ENCODE results near the gene DGKA. TPM values are rescaled to one million over a fixed set of nuclear protein-coding genes. Genes with fewer than 3 reads are reported as not detected.

Gene DGKA
- total RNA-seq, 2 donors from 2014 or later: 81.9 to 168 TPM

GRCh38 chr12:55925371-55925770 lies 5.6 kb upstream of the DGKA start:
- Mint-ChIP-seq H3K4me3 (peak overlapping the region; percentile 95), H3K4me1 (ENCODE audit: low read depth in 2 of 2) (peaks cover 49 to 51% of the 10 kb centered on the region in 2 donors), H3K36me3 (peaks cover 14% of the 10 kb centered on the region), H3K9me3 (no peaks in the 10 kb centered on the region), H3K27ac (peak overlapping the region; percentile 93 to 98), H3K27me3 (no peaks in the 10 kb centered on the region)
- no peak for DNase-seq (ENCODE audit: low spot score)
- no peak for ATAC-seq

- no peak for DNase-seq (ENCODE audit: low spot score)
- peak overlapping the region; percentile 95 for H3K4me3 Mint-ChIP-seq
- H3K27ac Mint-ChIP-seq: peak overlapping the region; percentile 93 to 98
- no peaks in the 10 kb centered on the region for H3K9me3 Mint-ChIP-seq
- peaks cover 15% of the 10 kb centered on the region for H3K36me3 Mint-ChIP-seq
- H3K27me3 Mint-ChIP-seq: no peaks in the 10 kb centered on the region
- no peak for ATAC-seq
- peaks cover 56 to 58% of the 10 kb centered on the region in 2 donors for H3K4me1 Mint-ChIP-seq (ENCODE audit: low read depth in 2 of 2)
Observed at GRCh38 chr12:55925870-55926737, 4.9 kb upstream of the DGKA start.

GRCh38 chr12:55926738-55927587 lies 4.0 kb upstream of the DGKA start:
- no peaks in the 10 kb centered on the region for H3K9me3 Mint-ChIP-seq
- DNase-seq (ENCODE audit: low spot score): peak; percentile 90
- peaks cover 21% of the 10 kb centered on the region for H3K36me3 Mint-ChIP-seq
- H3K4me1 Mint-ChIP-seq (ENCODE audit: low read depth in 2 of 2): peaks cover 62 to 65% of the 10 kb centered on the region in 2 donors
- H3K27ac Mint-ChIP-seq: peak overlapping the region; percentile 93 to 98
- H3K27me3 Mint-ChIP-seq: no peaks in the 10 kb centered on the region
- peak; percentile 73 to 85 for ATAC-seq
- peak overlapping the region; percentile 95 for H3K4me3 Mint-ChIP-seq

- no peaks in the 10 kb centered on the region for H3K9me3 Mint-ChIP-seq
- H3K36me3 Mint-ChIP-seq: peaks cover 21% of the 10 kb centered on the region
- H3K4me3 Mint-ChIP-seq: peak within 1 kb of the TSS; percentile 95
- peaks cover 64 to 71% of the 10 kb centered on the region in 2 donors for H3K4me1 Mint-ChIP-seq (ENCODE audit: low read depth in 2 of 2)
- DNase-seq (ENCODE audit: low spot score): peak; percentile 90
- no peaks in the 10 kb centered on the region for H3K27me3 Mint-ChIP-seq
- ATAC-seq: peak; percentile 75 to 86
- H3K27ac Mint-ChIP-seq: peak within 1 kb of the TSS; percentile 93 to 98
Observed at GRCh38 chr12:55927588-55928502, 3.1 kb upstream of the DGKA start, which contains the start of gene PYM1. PYM1 (minus strand) TSS chr12:55927894; CDS start chr12:55927761, 133 bp downstream.

DNA sequence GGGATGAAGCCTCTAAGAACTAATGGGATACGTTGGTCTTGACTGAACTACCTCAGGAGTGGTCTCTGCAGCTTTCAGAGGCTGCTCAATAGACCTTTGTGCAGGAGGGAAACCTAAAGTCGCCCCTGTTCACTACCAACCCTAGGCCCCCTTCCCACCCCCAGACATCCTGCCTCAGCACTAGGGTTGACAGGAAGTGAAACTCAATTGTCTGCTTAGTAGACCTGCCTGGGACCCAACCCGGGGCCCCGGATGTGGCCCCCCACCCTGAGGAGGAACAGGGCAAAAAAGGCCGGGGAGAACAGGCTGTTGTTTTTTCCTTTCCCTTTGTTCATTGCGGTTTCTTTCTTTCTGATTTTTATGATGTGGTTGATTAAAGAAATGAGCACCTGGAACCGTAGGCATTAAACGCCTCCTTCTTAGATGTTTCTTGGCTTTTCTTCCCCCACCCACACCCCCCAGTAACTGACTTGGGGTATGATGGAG lies 1.6 kb upstream of the DGKA start:
- Mint-ChIP-seq H3K4me3 (peak overlapping the region; percentile 95), H3K36me3 (peaks cover 16% of the 10 kb centered on the region), H3K27ac (peak overlapping the region; percentile 93 to 98), H3K9me3 (no peaks in the 10 kb centered on the region), H3K27me3 (no peaks in the 10 kb centered on the region), H3K4me1 (ENCODE audit: low read depth in 2 of 2) (peaks cover 65 to 74% of the 10 kb centered on the region in 2 donors)
- DNase-seq (ENCODE audit: low spot score) (peak; percentile 78), ATAC-seq (peak in 1 of 2 donors; percentile 57)

- H3K27me3 Mint-ChIP-seq: no peaks in the 10 kb centered on the region
- peak overlapping the region; percentile 93 to 98 for H3K27ac Mint-ChIP-seq
- H3K9me3 Mint-ChIP-seq: no peaks in the 10 kb centered on the region
- peak; percentile 63 for DNase-seq (ENCODE audit: low spot score)
- H3K36me3 Mint-ChIP-seq: peaks cover 7% of the 10 kb centered on the region
- peak overlapping the region; percentile 95 for H3K4me3 Mint-ChIP-seq
- no peak for ATAC-seq
- peaks cover 52 to 62% of the 10 kb centered on the region in 2 donors for H3K4me1 Mint-ChIP-seq (ENCODE audit: low read depth in 2 of 2)
Observed at GRCh38 chr12:55931317-55931779, 386 bp downstream of the DGKA start.

DNA sequence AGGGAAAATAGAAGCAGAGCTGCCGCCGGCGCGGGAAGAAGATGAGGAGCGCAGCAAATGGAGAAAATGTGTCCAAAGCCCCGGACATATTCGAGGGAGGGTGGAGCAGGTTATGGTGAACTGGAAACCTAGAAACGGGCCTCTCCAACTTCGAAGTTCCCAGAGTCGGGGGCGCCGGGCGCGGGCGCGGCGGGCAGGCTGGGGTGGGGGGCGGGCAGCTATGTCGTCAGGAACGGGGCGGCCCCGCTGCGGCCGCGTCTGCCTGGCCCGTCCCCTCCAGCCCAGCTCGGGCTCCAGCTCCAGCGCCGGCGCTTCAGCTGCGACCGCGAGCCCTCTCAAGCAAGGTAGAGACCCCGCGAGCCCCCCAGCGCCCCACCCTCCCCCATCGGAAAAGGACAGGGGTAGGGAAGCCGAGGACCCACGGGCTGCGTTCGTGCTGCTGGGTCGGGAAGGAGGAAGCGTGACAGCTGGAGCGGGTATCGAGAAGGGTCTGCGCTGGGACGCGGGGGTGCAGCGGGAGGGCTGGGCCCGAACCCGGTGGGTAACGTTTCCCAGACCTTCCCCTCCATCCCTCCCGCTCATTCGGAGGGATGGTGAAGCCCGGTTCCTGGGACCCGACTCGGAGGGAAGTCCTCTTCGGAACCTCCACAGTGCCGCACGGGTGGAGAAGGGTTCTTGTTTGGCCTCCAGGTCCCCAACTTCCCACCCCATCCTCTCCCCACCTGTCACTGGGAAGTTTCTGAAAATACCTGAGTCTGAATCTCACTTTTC lies 1.0 kb downstream of the DGKA start:
- no peaks in the 10 kb centered on the region for H3K27me3 Mint-ChIP-seq
- H3K4me3 Mint-ChIP-seq: peak overlapping the region; percentile 95
- H3K4me1 Mint-ChIP-seq (ENCODE audit: low read depth in 2 of 2): peaks cover 48 to 55% of the 10 kb centered on the region in 2 donors
- peaks cover 10% of the 10 kb centered on the region for H3K36me3 Mint-ChIP-seq
- peak; percentile 64 for DNase-seq (ENCODE audit: low spot score)
- peak overlapping the region; percentile 93 to 98 for H3K27ac Mint-ChIP-seq
- H3K9me3 Mint-ChIP-seq: no peaks in the 10 kb centered on the region
- peak in 1 of 2 donors; percentile 30 for ATAC-seq

DNA sequence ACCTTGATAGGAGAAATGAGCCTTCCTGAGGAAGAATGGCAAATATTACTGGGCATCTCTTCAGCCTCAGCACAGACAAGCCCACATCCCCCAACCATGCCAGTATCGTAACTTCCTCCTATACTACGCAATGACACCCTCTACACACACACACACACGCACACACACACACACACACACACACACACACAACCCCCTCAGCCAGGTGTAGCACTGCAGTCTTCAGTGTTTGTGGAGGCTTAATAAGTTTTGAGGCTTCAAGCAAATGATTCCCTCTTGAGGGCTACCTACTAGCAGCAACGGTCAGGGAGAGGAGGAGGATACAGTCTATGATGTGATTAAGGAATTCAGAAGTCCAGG lies 1.6 kb downstream of the DGKA start:
- peak overlapping the region; percentile 95 for H3K4me3 Mint-ChIP-seq
- peaks cover 44 to 56% of the 10 kb centered on the region in 2 donors for H3K4me1 Mint-ChIP-seq (ENCODE audit: low read depth in 2 of 2)
- no peaks in the 10 kb centered on the region for H3K27me3 Mint-ChIP-seq
- H3K9me3 Mint-ChIP-seq: no peaks in the 10 kb centered on the region
- peaks cover 15% of the 10 kb centered on the region for H3K36me3 Mint-ChIP-seq
- peak overlapping the region; percentile 93 to 98 for H3K27ac Mint-ChIP-seq
- DNase-seq (ENCODE audit: low spot score): no peak
- peak in 1 of 2 donors; percentile 25 for ATAC-seq

DNA sequence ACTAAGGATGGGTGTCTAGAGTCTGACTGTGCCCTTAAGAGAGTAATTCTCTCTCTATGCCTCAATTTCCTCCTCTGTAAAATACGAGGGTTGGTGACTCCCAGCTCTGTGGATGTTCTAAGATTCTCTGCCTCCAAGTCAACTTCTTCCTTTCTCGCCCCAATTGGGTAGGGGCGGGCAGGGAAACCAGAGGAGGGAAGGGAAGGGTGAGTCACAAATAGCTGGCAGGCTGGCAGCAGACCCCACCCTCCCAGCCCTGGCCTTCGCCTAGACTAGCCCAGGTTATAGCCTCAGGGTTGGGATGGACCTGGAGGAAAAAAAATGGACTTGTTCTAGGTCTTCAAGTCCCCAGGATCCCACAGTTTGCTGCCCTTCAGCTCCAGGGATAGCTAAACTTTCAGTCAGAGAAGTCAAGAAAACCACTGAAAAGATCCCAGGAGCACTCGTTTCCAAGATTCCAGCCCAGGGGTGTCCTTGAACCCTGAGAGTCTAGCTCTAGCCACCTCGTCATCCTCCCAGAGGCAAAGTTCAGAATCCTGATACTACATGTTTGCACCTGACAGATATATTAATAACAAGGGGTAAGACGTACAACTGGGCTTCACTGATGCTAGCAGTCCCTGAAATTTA lies 2.3 kb downstream of the DGKA start:
- Mint-ChIP-seq H3K27me3 (no peaks in the 10 kb centered on the region), H3K27ac (no peak overlapping the region), H3K4me3 (peak overlapping the region; percentile 95), H3K4me1 (ENCODE audit: low read depth in 2 of 2) (peaks cover 39 to 53% of the 10 kb centered on the region in 2 donors), H3K36me3 (peaks cover 16% of the 10 kb centered on the region), H3K9me3 (no peaks in the 10 kb centered on the region)
- no peak for ATAC-seq
- DNase-seq (ENCODE audit: low spot score): no peak

- Mint-ChIP-seq H3K4me1 (ENCODE audit: low read depth in 2 of 2) (peaks cover 41 to 56% of the 10 kb centered on the region in 2 donors), H3K9me3 (no peaks in the 10 kb centered on the region), H3K4me3 (no peak overlapping the region), H3K27me3 (no peaks in the 10 kb centered on the region), H3K36me3 (peaks cover 16% of the 10 kb centered on the region), H3K27ac (no peak overlapping the region)
- ATAC-seq (no peak), DNase-seq (ENCODE audit: low spot score) (no peak)
Observed at GRCh38 chr12:55933799-55934742, 3.1 kb downstream of the DGKA start.

DNA sequence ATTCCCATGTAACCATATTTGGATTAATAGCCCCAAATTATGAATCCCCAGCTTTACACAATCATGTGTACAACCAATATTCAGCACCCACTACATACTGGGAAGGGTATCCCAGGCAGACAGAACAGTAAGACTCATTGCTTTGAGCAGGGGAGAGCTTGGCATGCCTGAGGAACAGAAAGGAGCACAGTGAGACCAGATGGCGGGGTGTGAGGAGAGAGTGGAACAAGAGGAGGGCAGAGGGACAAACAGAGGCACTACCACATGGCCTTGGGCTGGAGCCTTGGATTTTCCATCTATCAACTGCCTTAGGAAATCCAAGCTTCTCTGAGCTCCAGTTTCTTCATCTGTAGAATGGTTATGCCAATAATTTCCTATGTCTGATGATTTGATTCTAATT lies 3.8 kb downstream of the DGKA start:
- H3K36me3 Mint-ChIP-seq: peaks cover 16% of the 10 kb centered on the region
- DNase-seq (ENCODE audit: low spot score): no peak
- peak overlapping the region; percentile 3 for H3K4me3 Mint-ChIP-seq

More for the DNA sequence above, 3.8 kb downstream of the DGKA start:
- no peaks in the 10 kb centered on the region for H3K27me3 Mint-ChIP-seq
- H3K4me1 Mint-ChIP-seq (ENCODE audit: low read depth in 2 of 2): peaks cover 37 to 52% of the 10 kb centered on the region in 2 donors
- no peaks in the 10 kb centered on the region for H3K9me3 Mint-ChIP-seq
- H3K27ac Mint-ChIP-seq: no peak overlapping the region
- ATAC-seq: no peak
